Measurements from ENCODE around the gene OST4.
A peak's percentile ranks its signal among the peaks of the same experiment; 100 is the strongest.

Gene OST4

DNA sequence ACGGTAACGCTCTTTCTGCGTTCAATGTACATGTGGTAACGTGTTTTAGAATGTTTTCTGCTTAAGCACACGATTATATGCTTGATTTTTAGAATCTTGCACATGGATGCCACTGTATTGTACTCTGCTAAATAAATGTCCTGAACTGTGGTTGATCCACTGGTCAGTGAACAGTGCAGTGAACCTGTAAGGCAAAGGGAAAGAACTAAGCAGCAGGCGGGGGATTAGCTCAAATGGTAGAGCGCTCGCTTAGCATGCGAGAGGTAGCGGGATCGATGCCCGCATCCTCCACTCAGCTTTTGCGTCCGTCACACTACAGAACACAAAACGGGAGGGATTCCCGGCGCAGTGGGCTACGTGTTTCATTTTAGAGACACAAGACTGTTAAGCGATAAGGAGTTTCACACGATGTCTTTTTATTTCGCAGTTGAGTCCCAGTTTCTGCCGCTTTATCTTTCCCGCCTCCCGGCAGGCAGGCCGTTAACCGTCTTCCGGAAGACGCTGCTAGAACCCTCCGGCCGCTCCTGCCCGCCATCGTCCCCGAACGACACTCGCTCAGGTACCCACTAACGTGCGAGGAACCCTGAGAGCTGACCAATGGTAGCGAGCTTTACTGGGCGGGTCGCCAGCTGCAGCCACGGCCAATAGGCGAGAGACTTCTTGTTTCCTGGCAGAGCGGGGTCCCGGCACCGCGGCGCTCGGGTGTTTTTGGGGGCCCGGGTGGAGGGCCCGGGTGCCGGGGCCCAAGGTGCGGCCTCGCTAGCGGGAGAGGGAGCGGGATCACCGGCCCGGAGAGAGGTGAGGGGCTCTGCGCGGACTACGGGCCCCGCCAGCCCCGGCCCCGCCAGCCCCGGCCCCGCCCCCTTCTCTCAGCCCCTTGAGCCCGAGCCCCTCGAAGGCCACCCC lies 20.2 kb downstream of the OST4 start, which contains the start of gene AGBL5:
AGBL5 (plus strand) TSS at position 673 of the 906 bp plus-strand sequence. CDS start 1,291 bp downstream, outside the sequence.
- peak; percentile 92 for DNase-seq

DNA sequence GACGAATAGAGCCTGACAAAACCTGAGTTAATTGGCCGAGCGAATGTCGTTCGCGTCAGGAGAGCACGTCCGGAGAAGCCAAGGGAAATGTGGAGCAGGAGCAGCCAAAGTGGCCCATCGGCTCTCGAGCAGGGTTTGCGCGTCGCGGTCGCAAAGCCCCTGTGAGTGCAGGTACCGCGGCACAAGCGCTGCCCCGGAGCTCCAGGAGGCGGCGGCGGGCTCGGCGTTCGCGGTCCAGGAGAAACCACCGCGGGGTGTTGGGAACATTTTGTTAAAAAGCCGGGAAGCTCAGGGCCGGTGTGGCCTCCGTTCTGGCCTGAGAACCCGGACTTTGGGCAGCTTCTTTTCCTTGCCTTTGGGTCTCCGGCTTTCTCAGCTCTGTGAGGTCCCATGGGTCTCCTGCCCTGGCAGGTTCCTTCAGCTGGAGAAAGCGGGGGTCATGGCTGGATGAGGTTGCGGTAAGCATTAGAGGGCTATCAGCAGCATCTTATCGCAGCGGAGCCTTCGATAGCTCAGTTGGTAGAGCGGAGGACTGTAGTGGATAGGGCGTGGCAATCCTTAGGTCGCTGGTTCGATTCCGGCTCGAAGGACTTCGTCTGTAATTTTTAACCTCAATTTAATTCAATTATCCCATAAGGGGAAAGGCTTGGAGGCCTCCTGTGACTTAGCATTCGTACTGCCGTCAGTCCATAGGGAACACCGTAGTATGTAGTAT lies 21.0 kb downstream of the OST4 start:
- DNase-seq, result peak; percentile 97

- no peak for DNase-seq
These were observed 21.8 kb downstream of the OST4 start for GRCh38 chr2:27049422-27050280.

- peak; percentile 14 for DNase-seq
These were observed 28.3 kb downstream of the OST4 start for GRCh38 chr2:27042985-27043634.

DNA sequence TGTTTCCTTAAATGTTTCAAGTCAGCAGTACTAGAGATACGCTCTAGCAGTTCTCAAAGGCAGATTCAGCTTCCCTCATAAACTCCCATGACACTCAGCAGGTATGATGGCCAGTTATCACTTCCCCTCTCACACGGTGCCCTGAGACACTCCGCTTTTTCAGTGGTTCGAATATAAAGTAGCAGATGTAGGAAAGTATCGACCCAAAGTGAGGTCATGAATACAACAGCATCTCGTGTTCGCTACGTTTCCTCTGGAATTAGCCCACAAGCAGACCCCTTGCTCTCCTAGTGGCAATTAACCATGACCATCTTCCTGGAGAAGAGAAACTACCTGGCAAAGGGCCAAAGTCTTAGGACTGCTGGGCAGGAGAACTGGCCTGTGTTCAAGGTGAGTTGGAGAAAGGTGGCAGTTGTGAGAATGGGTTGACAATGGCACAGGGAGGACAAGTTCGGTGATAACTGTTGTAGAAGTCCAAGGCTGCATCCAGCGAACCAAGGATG lies 29.2 kb downstream of the OST4 start:
- no peak for DNase-seq

DNA sequence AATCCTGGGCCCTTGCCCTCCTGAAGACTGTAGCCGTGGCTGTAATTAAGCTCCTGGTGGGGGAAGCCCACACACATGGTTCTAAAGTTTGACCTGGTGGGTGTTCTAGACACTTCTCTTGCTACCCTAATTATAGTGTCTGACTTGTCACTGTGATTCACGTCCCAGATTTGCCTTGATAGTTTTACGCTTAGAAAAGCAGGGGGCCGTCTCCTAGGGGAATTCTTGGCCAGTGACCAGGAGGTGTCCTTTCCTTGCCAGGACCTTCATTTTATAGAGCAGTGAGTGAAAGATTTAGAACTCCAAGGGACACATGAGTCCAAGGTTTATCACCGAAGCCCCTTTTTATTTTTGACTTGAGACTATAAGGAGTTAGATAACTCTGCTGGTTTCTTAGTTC lies 29.7 kb downstream of the OST4 start:
- DNase-seq, result peak; percentile 54

DNA sequence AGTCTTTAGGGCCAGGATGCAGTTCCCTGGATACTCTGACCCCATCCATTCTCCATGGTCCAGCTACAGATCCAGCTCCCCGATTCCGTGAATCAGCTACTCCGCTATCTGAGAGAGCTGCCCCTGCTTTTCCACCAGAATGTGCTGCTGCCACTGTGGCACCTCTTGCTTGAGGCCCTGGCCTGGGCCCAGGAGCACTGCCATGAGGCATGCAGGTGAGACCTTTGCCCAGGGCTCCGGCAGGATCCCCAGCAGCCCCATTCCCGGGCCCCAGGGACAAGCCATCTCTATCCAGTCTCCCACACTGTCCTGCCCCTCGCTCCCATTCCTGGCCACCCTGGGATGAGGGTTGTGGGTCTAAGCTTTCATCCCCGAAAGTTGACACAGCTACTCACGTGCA lies 31.2 kb downstream of the OST4 start:
- DNase-seq, result no peak

GRCh38 chr2:27039871-27040270 lies 31.6 kb downstream of the OST4 start:
- no peak for DNase-seq

GRCh38 chr2:27039426-27039825 lies 32.0 kb downstream of the OST4 start:
- no peak for DNase-seq

DNA sequence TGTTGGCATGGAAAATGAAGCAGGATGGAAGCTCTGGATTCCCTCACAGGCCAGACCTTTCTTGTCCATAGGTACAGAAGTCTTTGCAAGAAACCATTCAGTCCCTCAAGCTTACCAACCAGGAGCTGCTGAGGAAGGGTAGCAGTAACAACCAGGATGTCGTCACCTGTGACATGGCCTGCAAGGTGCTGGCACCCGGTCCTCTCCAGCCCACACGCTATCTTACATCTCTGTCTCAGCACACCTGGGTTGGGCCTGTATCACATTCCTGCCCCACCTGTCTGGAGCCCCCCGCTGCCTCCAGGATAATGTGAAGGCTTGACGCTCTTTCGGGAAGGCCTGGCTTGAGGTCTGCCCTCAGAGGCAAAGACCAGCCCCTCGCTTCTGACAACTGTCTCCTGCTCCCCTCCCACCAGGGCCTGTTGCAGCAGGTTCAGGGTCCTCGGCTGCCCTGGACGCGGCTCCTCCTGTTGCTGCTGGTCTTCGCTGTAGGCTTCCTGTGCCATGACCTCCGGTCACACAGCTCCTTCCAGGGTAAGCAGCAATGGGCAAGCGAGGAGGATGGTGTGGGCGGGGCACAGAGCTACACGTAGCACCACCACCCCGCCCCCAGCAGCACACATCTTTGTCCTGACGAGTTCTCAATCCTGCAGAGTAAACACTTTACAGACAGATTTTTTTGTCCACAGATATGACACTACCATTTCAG lies 32.7 kb downstream of the OST4 start:
- no peak for DNase-seq

DNA sequence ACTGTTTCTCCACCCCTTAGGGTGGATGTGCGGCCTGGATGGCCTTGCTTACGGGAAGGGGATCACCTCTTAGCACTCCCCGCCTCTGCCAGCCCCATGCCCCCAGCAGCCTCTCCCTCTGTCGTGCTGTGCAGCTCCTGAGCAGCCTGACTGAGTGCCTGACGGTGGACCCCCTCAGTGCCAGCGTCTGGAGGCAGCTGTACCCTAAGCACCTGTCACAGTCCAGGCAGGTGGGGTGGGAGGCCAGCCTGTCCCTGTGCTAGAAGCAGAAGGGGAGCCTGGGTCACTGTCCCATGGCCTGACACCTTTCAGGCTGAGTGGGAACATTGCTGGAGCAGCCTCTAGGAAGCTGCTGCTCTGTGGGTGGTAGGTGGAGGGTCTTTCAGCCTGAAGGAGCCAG lies 33.4 kb downstream of the OST4 start:
- no peak for DNase-seq

GRCh38 chr2:27033253-27033852 lies 38.1 kb downstream of the OST4 start:
- no peak for DNase-seq

DNA sequence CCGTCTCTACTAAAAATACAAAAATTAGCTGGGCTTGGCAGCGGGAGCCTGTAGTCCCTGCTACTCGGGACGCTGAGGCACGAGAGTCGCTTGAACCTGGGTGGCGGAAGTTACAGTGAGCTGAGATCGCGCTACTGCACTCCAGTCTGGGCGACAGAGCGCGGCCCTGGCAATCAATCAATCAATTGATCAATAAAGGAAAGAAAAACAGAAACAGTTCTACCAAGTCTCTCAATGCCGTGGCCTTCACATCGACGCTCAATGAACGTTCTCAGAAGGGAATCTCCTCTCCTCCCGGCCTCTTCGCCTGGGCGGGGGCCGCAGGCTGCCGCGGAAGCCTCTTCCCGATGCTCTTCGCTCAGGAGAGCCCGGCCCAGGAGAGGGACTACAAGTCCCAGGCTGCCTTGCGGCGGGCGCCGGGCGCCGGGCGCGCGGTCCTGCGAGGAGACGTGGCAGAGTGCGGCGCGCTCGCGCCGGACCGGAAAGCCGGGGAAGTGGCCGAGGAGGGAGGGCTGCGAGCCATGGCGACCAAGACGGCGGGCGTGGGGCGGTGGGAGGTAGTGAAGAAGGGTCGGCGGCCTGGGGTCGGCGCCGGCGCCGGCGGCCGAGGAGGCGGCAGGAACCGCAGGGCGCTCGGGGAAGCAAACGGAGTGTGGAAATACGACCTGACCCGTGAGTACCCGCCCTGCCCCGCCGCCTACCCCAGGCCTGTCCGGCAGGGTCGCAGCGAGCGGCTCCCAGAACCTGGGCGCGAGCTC lies 38.8 kb downstream of the OST4 start, which contains the start of gene TMEM214:
TMEM214 (plus strand) TSS at position 471 of the 758 bp plus-strand sequence; CDS start at position 522, 51 bp downstream.
- peak; percentile 88 for DNase-seq

DNA sequence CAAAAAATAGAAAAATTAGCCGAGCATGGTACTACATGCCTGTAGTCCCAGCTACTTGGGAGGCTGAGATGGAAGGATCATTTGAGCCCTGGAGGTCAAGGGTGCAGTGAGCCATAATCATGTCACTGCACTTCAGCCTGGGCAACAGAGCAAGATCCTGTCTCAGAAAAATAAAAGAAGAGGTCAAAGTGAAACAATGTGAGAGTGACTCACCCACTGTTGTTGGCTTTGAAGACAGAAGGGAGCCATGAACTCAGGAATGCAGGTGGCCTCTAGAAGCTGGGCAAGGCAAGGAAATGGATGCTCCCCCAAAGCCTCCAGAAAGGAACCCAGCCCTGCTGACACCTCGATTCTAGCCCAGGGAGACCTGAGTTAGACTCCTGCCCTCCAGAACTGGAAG lies 42.4 kb downstream of the OST4 start:
- DNase-seq, result no peak

DNA sequence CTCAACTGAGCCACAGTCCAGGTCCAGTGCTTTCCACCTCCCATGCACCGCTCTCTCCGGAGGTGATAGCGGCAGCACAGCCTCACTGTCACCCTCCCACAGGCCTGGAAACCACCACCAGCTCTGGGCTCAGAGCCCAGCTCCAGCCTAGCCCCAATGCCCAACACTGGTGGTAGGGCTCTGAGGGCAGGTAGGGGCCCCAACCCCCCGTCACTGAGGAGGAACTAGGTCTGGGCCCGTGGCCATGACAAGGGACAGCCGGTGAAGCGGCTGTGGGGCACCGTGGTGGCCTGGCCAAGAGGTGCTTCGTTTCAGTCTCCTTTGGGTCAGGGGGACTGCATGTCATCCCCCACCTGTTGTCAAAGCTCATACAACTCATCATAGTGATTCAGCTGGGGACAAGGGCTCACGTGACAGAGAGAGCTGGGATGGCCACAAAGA lies 44.2 kb downstream of the OST4 start:
- DNase-seq, result no peak

GRCh38 chr2:27025861-27026851 lies 45.3 kb downstream of the OST4 start:
- DNase-seq, result no peak

- DNase-seq, result no peak
These were observed 46.1 kb downstream of the OST4 start for GRCh38 chr2:27025281-27025800.

- DNase-seq, result no peak
These were observed 46.6 kb downstream of the OST4 start for GRCh38 chr2:27024812-27025211.

DNA sequence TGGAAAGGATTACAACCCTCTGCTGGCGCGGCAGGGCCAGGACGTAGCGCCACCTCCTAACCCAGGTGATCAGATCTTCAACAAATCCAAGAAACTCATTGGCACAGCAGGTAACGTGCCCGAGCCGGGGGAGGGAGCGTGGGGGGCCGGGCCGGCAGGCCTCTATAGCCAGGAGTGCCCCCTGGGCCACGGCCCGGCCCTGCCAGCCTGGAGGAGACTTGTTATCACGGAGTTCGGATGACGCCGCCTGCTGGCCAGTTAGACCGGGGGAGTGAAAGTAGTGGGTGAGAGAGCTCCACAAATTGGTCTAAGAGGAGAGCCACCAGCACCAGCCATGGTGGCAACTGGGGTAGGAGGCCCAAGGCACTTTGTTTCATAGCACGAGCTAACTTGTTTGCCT lies 47.3 kb downstream of the OST4 start:
- no peak for DNase-seq

Measured in fibroblast of skin of right quadriceps (primary cell).